Measurements from ENCODE around the gene CDPF1.
A peak's percentile ranks its signal among the peaks of the same experiment; 100 is the strongest.

The CDPF1 gene

DNA sequence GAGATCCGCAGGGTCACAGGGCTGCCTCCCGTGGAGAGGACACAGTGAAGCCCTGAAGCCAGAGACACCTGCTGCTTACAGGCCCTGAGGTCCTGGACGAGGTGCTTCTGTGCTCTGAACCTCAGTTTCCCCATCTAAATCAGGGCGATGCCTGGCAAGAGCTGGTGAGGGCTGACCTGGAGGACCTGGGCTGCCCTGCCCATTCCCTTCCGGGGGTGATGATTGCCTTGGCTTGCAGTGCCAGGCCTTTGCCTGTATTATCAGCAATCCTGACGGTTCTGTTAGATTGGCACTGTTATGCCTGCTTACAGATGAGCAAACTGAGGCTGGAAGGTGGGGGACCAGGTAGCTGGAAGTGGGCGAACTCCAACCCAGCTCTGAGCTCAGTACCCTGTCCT is 38.8 kb upstream of the CDPF1 start:
- no peak for TF ChIP-seq CTCF (IDR thresholded peaks at IDR 0.05; ENCODE audit: borderline replicate concordance, insufficient read depth, low read depth, low read length)
- no peak overlapping the region for H3K4me3 ChIP-seq (ENCODE audit: low read depth, low read length)

DNA sequence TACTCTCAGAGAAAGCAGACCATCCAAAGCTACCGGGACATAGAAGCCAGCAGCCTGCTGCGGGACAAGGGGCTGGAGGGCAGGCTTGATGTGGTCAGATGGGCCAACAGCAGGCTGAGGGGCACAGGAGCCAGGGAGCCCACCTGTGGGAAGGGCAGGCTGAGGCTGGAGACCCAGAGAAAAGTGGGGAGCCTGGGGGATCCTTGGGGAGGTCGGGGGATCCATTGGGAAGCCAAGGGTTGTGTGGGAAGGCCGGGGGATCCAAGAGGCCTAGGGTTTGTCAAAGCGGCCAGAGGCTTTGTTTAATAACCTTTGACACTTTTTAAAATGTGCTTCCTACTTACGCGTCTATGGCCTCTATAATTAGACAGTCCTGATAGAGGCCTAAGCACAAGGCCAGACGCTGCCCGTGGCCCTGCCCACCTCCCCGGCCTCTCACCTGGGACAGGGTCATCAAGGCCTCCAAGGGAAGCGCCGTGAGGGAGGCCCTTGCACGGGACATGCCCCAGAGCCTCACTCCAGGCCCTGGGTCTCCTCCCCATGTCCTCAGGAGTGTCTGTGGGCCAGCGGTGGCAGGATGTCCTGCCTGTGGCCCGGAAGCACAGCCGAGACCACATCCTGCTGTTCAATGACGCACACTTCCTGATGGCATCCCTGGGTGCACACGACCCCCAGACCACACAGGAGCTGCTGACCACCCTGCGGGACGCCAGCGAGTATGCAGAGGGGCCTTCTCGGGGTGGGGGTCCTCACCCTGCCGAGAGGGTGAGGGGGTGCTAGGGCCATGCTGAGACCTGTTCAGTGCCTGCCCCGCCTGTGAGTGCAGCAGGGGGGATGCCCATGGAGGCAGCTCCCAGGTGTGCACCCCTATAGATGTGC is 38.0 kb upstream of the CDPF1 start:
- H3K4me3 ChIP-seq (ENCODE audit: low read depth, low read length): peak overlapping the region; percentile 68
- no peak for TF ChIP-seq CTCF (IDR thresholded peaks at IDR 0.05; ENCODE audit: borderline replicate concordance, insufficient read depth, low read depth, low read length)

DNA sequence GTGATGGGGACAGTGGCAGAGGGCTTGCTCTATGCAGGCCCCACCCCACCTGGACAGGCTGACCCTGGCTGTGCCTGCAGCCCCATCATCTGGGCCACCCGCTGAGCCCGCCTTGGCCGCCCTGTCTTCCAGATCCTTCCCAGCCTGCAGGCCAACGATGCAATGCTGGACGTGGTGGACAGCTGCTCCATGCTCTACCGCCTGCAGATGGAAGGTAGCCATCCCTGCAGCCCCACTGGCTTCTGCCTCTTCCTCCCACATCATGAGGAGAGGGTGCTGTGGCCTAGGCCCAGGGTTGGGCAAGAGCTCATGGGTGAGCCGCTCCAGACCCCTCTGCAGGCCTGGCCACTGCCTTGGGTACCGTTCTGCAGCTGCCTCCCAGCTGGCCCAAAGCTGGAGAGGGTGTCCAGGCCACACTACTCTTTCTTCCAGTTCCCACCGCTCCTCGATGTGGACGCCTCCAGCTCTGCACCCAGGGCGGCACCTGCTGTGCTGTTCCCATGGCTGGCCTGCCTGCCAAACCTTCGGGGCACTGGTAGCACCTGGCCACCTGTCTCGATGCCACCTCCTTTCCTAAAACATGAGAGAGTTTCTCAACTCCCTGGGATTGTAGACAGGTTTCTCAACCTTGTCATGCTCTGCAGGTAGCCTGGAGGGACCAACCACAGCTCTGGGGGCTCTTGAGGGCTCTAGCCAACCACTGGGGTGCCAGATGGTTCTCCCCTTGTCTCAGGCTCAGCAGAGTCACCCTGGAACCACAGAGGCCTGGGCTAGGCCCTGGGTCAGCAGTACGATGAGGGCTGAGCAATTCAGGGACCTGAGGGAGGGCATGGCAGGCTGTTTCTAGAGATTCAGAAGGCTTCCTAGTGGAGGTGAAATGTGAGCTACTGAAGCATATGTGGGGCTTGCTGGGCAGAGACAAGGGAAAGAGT is 37.1 kb upstream of the CDPF1 start:
- no peak for TF ChIP-seq CTCF (IDR thresholded peaks at IDR 0.05; ENCODE audit: borderline replicate concordance, insufficient read depth, low read depth, low read length)
- peak overlapping the region; percentile 68 for H3K4me3 ChIP-seq (ENCODE audit: low read depth, low read length)

DNA sequence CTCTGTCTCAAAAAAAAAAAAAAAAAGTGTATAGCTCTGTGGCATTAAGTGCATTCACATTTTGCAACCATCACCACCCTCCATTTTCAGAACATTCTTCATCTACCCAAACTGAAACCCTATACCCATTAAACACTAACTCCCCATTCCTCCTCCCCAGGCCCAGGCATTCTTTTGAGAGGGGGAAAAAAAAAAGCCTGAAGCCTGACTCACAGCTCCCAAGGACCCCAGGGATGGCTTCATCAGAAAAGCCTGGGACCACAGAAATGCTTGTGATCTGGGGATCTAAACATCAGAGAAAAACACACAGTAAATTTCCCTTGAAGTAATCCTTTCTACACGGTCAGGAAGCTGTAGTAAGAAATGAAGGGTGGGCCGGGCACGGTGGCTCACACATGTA is 35.9 kb upstream of the CDPF1 start:
- TF ChIP-seq CTCF (IDR thresholded peaks at IDR 0.05; ENCODE audit: borderline replicate concordance, insufficient read depth, low read depth, low read length): no peak
- H3K4me3 ChIP-seq (ENCODE audit: low read depth, low read length): no peak overlapping the region

- TF ChIP-seq CTCF (IDR thresholded peaks at IDR 0.05; ENCODE audit: borderline replicate concordance, insufficient read depth, low read depth, low read length): no peak
- no peak overlapping the region for H3K4me3 ChIP-seq (ENCODE audit: low read depth, low read length)
Measured at GRCh38 chr22:46281866-46282678, 32.0 kb upstream of the CDPF1 start.

- TF ChIP-seq CTCF (IDR thresholded peaks at IDR 0.05; ENCODE audit: borderline replicate concordance, insufficient read depth, low read depth, low read length): no peak
- H3K4me3 ChIP-seq (ENCODE audit: low read depth, low read length): no peak overlapping the region
Measured at GRCh38 chr22:46280999-46281623, 31.0 kb upstream of the CDPF1 start.

Data from GM12875 (cell line).